GM23338 (cell line): ENCODE data around the gene SPPL2A. TPM values are rescaled to one million over a fixed set of nuclear protein-coding genes. Genes with fewer than 3 reads are reported as not detected.

Experiments
- ATAC-seq: fragments of 200-7000 bp; cut with Tn5 transposase; 3 replicates; pipeline ENCODE4 v1.9.1; 2020
- DNase-seq: peaks from one replicate; pipeline ENCODE4 v3.0.0-alpha.2; 2015; ENCODE audit warnings: low spot score
- H2AFZ ChIP-seq: fragments of 200-600 bp; sonication (generic); 2 replicates; pipeline ENCODE4 v1.8.0; 2016; ENCODE audit warnings: antibody characterized with exemption, mild to moderate bottlenecking, moderate library complexity
- H3F3A ChIP-seq: fragments of 200-600 bp; sonication (generic); replicated peaks from 2 replicates; pipeline ENCODE4 v1.8.0; 2017; ENCODE audit warnings: antibody characterized with exemption, mixed run types, low read depth
- H3K27ac ChIP-seq: fragments of 200-600 bp; sonication (generic); 2 replicates; pipeline ENCODE4 v1.6.1; 2016; ENCODE audit warnings: low read depth
- H3K27me3 ChIP-seq: fragments of 200-600 bp; sonication (generic); 2 replicates; pipeline ENCODE4 v1.8.0; 2016; ENCODE audit warnings: mild to moderate bottlenecking, mixed run types, moderate library complexity; ENCODE audit not compliant: insufficient read depth
- H3K36me3 ChIP-seq: fragments of 200-600 bp; sonication (generic); 2 replicates; pipeline ENCODE4 v1.8.0; 2016; ENCODE audit warnings: mild to moderate bottlenecking; ENCODE audit not compliant: insufficient read depth
- H3K4me1 ChIP-seq: fragments of 200-600 bp; sonication (generic); 2 replicates; pipeline ENCODE4 v1.8.0; 2016; ENCODE audit warnings: mild to moderate bottlenecking, moderate library complexity; ENCODE audit not compliant: insufficient read depth
- H3K4me2 ChIP-seq: fragments of 200-600 bp; sonication (generic); 2 replicates; pipeline ENCODE4 v1.7.1; 2017; ENCODE audit warnings: mixed run types
- H3K4me3 ChIP-seq: fragments of 200-600 bp; sonication (generic); 2 replicates; pipeline ENCODE4 v1.6.1; 2016; ENCODE audit warnings: mixed run types
- H3K79me2 ChIP-seq: fragments of 200-600 bp; sonication (generic); replicated peaks from 2 replicates; pipeline ENCODE4 v1.8.0; 2017; ENCODE audit warnings: mild to moderate bottlenecking; ENCODE audit not compliant: insufficient read depth
- H3K9me2 ChIP-seq: fragments of 200-600 bp; sonication (generic); 2 replicates; pipeline ENCODE4 v1.8.0; 2017; ENCODE audit not compliant: insufficient read depth
- H4K20me1 ChIP-seq: fragments of 200-600 bp; sonication (generic); replicated peaks from 2 replicates; pipeline ENCODE4 v1.8.0; 2017; ENCODE audit warnings: mild to moderate bottlenecking; ENCODE audit not compliant: insufficient read depth
- H3K27ac Mint-ChIP-seq: 2 replicates; pipeline ENCODE4 v1.8.0; 2020; ENCODE audit warnings: inconsistent platforms, mild to moderate bottlenecking, moderate library complexity, mixed read lengths
- H3K27me3 Mint-ChIP-seq: 3 replicates; pipeline ENCODE4 v1.8.0; 2022; ENCODE audit warnings: low read depth, mild to moderate bottlenecking, moderate library complexity, mixed read lengths, inconsistent platforms; ENCODE audit not compliant: insufficient read depth, poor library complexity
- H3K36me3 Mint-ChIP-seq: 3 replicates; pipeline ENCODE4 v1.8.0; 2021; ENCODE audit warnings: low read depth, mild to moderate bottlenecking, inconsistent platforms, moderate library complexity, mixed read lengths
- H3K4me1 Mint-ChIP-seq: 3 replicates; pipeline ENCODE4 v1.8.0; 2020; ENCODE audit warnings: mild to moderate bottlenecking, inconsistent platforms, mixed read lengths
- H3K4me3 Mint-ChIP-seq: 3 replicates; pipeline ENCODE4 v1.8.0; 2021; ENCODE audit warnings: moderate library complexity, mild to moderate bottlenecking, inconsistent platforms, mixed read lengths
- H3K9me3 Mint-ChIP-seq: 3 replicates; pipeline ENCODE4 v1.8.0; 2020; ENCODE audit warnings: moderate library complexity, mild to moderate bottlenecking, inconsistent platforms, mixed read lengths
- EZH2 ChIP-seq: fragments of 200-600 bp; sonication (generic); IDR thresholded peaks from one replicate; pipeline ENCODE4 v1.8.0; 2017; ENCODE audit warnings: antibody characterized with exemption, mild to moderate bottlenecking, low read depth; ENCODE audit not compliant: unreplicated experiment
- NANOG ChIP-seq: IDR thresholded peaks from 2 replicates; pipeline ENCODE4 v1.6.1; 2016; ENCODE audit warnings: antibody characterized with exemption, borderline replicate concordance
- STAT1 ChIP-seq: IDR thresholded peaks from one replicate; pipeline ENCODE4 v1.6.1; 2016; ENCODE audit warnings: antibody characterized with exemption; ENCODE audit not compliant: unreplicated experiment
- ZNF114 ChIP-seq: fragments of 250-450 bp; sonication (Bioruptor Pico); IDR thresholded peaks from 2 replicates; pipeline ENCODE4 v1.5.0; 2020; ENCODE audit warnings: mild to moderate bottlenecking, moderate library complexity
- polyA plus RNA-seq: library from polyadenylated mRNA; unstranded; fragments of >200 nt; fragmentation: Nextera tagmentation; extraction: Ambion mirVana; gene quantifications from 2 replicates; pipeline ENCODE4 v1.2.1, GENCODE V29; 2016
- total RNA-seq: library from RNA; depleted of rRNA; stranded (reverse); fragments of >200 nt; shearing (Covaris generic); gene quantifications from 2 replicates; pipeline ENCODE4 v1.2.3, GENCODE V29; 2014
- TF ChIP-seq, protein P1 (sequence below): fragments of 250-450 bp; sonication (Bioruptor Pico); IDR thresholded peaks from 2 replicates; pipeline ENCODE4 v1.5.0; 2020; ENCODE audit warnings: mild to moderate bottlenecking, moderate library complexity
- TF ChIP-seq, protein P2 (sequence below): IDR thresholded peaks from 2 replicates; pipeline ENCODE4 v1.6.1; 2016; ENCODE audit warnings: antibody characterized with exemption
- TF ChIP-seq, protein P3 (sequence below), 2 experiments: fragments of 200-600 bp in 1 of 2; sonication (generic) in 1 of 2; conservative IDR thresholded peaks; 2 replicates each; pipeline versions ENCODE4 v1.5.1 to v1.6.1; 2016 to 2017; ENCODE audit warnings: antibody characterized with exemption in 2 of 2, low read depth in 2 of 2, mild to moderate bottlenecking in 2 of 2, moderate library complexity in 1 of 2

SPPL2A gene
- total and polyA plus RNA-seq, 2 experiments from 2014 or later = 10.9 to 24.1 TPM

DNA sequence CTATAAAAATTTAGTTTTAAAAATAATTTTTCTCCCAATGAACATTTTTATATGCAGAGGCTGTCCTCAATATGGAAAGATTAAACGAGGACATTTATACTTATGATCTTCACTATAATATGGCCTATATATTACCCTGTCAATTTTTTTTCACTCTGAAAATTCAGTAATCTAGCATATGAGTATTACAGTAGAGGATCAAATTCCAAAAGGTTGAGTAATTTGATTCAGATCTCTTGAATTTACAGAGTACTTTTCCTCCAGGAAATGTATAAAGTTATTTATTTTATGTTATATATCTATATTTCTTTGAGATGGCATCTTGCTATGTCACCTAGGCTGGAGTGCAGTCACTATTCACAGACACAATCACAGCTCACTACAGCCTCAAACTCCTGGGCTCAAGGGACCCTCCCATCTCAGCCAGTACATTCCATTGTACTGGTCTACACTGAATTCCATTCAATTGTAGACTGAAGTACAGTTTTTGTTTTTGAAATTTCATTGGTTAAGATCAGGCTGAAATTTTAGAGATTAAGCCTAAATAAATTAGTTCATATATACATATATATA, 62.7 kb downstream of the SPPL2A start (continued):
- TF ChIP-seq, protein P1, sequence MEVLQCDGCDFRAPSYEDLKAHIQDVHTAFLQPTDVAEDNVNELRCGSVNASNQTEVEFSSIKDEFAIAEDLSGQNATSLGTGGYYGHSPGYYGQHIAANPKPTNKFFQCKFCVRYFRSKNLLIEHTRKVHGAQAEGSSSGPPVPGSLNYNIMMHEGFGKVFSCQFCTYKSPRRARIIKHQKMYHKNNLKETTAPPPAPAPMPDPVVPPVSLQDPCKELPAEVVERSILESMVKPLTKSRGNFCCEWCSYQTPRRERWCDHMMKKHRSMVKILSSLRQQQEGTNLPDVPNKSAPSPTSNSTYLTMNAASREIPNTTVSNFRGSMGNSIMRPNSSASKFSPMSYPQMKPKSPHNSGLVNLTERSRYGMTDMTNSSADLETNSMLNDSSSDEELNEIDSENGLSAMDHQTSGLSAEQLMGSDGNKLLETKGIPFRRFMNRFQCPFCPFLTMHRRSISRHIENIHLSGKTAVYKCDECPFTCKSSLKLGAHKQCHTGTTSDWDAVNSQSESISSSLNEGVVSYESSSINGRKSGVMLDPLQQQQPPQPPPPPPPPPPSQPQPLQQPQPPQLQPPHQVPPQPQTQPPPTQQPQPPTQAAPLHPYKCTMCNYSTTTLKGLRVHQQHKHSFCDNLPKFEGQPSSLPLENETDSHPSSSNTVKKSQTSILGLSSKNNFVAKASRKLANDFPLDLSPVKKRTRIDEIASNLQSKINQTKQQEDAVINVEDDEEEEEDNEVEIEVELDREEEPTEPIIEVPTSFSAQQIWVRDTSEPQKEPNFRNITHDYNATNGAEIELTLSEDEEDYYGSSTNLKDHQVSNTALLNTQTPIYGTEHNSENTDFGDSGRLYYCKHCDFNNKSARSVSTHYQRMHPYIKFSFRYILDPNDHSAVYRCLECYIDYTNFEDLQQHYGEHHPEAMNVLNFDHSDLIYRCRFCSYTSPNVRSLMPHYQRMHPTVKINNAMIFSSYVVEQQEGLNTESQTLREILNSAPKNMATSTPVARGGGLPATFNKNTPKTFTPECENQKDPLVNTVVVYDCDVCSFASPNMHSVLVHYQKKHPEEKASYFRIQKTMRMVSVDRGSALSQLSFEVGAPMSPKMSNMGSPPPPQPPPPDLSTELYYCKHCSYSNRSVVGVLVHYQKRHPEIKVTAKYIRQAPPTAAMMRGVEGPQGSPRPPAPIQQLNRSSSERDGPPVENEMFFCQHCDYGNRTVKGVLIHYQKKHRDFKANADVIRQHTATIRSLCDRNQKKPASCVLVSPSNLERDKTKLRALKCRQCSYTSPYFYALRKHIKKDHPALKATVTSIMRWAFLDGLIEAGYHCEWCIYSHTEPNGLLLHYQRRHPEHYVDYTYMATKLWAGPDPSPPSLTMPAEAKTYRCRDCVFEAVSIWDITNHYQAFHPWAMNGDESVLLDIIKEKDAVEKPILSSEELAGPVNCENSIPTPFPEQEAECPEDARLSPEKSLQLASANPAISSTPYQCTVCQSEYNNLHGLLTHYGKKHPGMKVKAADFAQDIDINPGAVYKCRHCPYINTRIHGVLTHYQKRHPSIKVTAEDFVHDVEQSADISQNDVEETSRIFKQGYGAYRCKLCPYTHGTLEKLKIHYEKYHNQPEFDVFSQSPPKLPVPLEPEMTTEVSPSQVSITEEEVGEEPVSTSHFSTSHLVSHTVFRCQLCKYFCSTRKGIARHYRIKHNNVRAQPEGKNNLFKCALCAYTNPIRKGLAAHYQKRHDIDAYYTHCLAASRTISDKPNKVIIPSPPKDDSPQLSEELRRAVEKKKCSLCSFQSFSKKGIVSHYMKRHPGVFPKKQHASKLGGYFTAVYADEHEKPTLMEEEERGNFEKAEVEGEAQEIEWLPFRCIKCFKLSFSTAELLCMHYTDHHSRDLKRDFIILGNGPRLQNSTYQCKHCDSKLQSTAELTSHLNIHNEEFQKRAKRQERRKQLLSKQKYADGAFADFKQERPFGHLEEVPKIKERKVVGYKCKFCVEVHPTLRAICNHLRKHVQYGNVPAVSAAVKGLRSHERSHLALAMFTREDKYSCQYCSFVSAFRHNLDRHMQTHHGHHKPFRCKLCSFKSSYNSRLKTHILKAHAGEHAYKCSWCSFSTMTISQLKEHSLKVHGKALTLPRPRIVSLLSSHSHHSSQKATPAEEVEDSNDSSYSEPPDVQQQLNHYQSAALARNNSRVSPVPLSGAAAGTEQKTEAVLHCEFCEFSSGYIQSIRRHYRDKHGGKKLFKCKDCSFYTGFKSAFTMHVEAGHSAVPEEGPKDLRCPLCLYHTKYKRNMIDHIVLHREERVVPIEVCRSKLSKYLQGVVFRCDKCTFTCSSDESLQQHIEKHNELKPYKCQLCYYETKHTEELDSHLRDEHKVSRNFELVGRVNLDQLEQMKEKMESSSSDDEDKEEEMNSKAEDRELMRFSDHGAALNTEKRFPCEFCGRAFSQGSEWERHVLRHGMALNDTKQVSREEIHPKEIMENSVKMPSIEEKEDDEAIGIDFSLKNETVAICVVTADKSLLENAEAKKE = no peak
- TF ChIP-seq STAT1 = no peak
- TF ChIP-seq, protein P2, sequence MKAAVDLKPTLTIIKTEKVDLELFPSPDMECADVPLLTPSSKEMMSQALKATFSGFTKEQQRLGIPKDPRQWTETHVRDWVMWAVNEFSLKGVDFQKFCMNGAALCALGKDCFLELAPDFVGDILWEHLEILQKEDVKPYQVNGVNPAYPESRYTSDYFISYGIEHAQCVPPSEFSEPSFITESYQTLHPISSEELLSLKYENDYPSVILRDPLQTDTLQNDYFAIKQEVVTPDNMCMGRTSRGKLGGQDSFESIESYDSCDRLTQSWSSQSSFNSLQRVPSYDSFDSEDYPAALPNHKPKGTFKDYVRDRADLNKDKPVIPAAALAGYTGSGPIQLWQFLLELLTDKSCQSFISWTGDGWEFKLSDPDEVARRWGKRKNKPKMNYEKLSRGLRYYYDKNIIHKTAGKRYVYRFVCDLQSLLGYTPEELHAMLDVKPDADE = no peak
- TF ChIP-seq NANOG = no peak
- TF ChIP-seq, protein P3, sequence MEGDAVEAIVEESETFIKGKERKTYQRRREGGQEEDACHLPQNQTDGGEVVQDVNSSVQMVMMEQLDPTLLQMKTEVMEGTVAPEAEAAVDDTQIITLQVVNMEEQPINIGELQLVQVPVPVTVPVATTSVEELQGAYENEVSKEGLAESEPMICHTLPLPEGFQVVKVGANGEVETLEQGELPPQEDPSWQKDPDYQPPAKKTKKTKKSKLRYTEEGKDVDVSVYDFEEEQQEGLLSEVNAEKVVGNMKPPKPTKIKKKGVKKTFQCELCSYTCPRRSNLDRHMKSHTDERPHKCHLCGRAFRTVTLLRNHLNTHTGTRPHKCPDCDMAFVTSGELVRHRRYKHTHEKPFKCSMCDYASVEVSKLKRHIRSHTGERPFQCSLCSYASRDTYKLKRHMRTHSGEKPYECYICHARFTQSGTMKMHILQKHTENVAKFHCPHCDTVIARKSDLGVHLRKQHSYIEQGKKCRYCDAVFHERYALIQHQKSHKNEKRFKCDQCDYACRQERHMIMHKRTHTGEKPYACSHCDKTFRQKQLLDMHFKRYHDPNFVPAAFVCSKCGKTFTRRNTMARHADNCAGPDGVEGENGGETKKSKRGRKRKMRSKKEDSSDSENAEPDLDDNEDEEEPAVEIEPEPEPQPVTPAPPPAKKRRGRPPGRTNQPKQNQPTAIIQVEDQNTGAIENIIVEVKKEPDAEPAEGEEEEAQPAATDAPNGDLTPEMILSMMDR (conservative IDR thresholded peaks at IDR 0.05; ENCODE audit: low read depth in 2 of 2) = no peak

DNA sequence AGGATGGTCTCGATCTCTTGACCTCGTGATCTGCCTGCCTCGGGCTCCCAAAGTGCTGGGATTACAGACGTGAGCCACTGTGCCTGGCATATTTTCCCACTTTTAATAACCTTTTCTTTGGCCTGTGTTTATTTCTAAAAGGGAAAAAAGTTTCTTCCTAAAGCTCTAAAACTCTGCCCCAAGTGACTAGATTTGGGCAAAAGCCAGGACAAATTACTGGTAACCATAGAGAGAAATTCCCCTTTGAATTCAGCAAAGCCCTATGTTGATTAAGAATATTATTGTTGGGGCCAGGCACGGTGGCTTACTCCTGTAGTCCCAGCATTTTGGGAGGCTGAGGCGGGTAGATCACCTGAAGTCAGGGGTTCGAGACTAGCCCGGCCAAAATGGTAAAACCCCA, 67.4 kb downstream of the SPPL2A start:
- no peaks in the 10 kb centered on the region for H3F3A ChIP-seq
- no peaks in the 10 kb centered on the region for H3K36me3 ChIP-seq
- no peak overlapping the region for H3K27ac Mint-ChIP-seq
- no peaks in the 10 kb centered on the region for H3K27me3 Mint-ChIP-seq
- H4K20me1 ChIP-seq = no peaks in the 10 kb centered on the region
- H3K4me1 Mint-ChIP-seq = no peaks in the 10 kb centered on the region
- no peak overlapping the region for H3K4me3 ChIP-seq
- ATAC-seq (no peak), DNase-seq (no peak)
- no peak overlapping the region for H3K4me3 Mint-ChIP-seq
- no peaks in the 10 kb centered on the region for H3K27me3 ChIP-seq
- no peak overlapping the region for H3K4me2 ChIP-seq
- no peaks in the 10 kb centered on the region for H3K79me2 ChIP-seq
- H2AFZ ChIP-seq = no peak overlapping the region
- H3K36me3 Mint-ChIP-seq = no peaks in the 10 kb centered on the region
- no peaks in the 10 kb centered on the region for H3K9me2 ChIP-seq
- no peaks in the 10 kb centered on the region for H3K4me1 ChIP-seq
- no peak overlapping the region for H3K27ac ChIP-seq
- H3K9me3 Mint-ChIP-seq = no peaks in the 10 kb centered on the region
- TF ChIP-seq STAT1 (no peak), ZNF114 (CRISPR knock-in tag) (no peak), EZH2 (no peak), NANOG (no peak)
- TF ChIP-seq, protein P3 (conservative IDR thresholded peaks at IDR 0.05; ENCODE audit: low read depth in 2 of 2) = no peak
